Fibroblast of mammary gland (primary cell): ENCODE data around the gene PTGDS.

ENCODE experiments used
- DNase-seq: peaks from one replicate; pipeline ENCODE4 v3.0.0-alpha.2; 2010; ENCODE audit warnings: low read depth
- H3K4me3 ChIP-seq: 2 replicates; pipeline ENCODE4 v1.5.1; 2011; ENCODE audit warnings: low read depth, mild to moderate bottlenecking, low read length, moderate library complexity; ENCODE audit not compliant: control insufficient read depth
- CTCF ChIP-seq: conservative IDR thresholded peaks from 2 replicates; pipeline ENCODE4 v1.5.1; 2011; ENCODE audit warnings: low read depth, low read length, inconsistent platforms; ENCODE audit not compliant: control insufficient read depth, insufficient read depth

PTGDS gene

GRCh38 chr9:137018761-137019559 lies 41.7 kb downstream of the PTGDS start:
- no peak for TF ChIP-seq CTCF
- no peak for DNase-seq
- H3K4me3 ChIP-seq = no peak overlapping the region

- no peak overlapping the region for H3K4me3 ChIP-seq
- no peak for TF ChIP-seq CTCF
- no peak for DNase-seq
Observed at GRCh38 chr9:137019891-137020683, 42.8 kb downstream of the PTGDS start.

GRCh38 chr9:137020771-137021567 lies 43.7 kb downstream of the PTGDS start:
- H3K4me3 ChIP-seq = no peak overlapping the region
- no peak for TF ChIP-seq CTCF
- DNase-seq = no peak

- no peak overlapping the region for H3K4me3 ChIP-seq
- no peak for TF ChIP-seq CTCF
Observed at GRCh38 chr9:137021568-137021978, 44.3 kb downstream of the PTGDS start.

GRCh38 chr9:137021979-137022661 lies 44.8 kb downstream of the PTGDS start:
- H3K4me3 ChIP-seq = no peak overlapping the region

More at GRCh38 chr9:137021568-137021978, 44.3 kb downstream of the PTGDS start:
- no peak for DNase-seq

More at GRCh38 chr9:137021979-137022661, 44.8 kb downstream of the PTGDS start:
- peak; percentile 86 for DNase-seq
- no peak for TF ChIP-seq CTCF
